PC-3 (cell line): ENCODE data around the gene CCDC178. TPM values are rescaled to one million over a fixed set of nuclear protein-coding genes. Genes with fewer than 3 reads are reported as not detected.
A peak's percentile ranks its signal among the peaks of the same experiment; 100 is the strongest.

ENCODE experiments used
- ATAC-seq: fragments of 200-7000 bp; cut with Tn5 transposase; 2 replicates; pipeline ENCODE4 v1.9.1; 2020; ENCODE audit warnings: mild to moderate bottlenecking, moderate library complexity
- BruUV-seq: library from RNA; stranded (reverse); fragments of 400-500 nt; replicated peaks from 2 replicates; lab custom pipeline; 2021; lab: Mats Ljungman, UMichigan
- CTCF ChIA-PET: fragments of 300-600 bp; sonication (Branson Sonifier 250); formaldehyde crosslinking; loops from one replicate; lab custom pipeline; 2022; ENCODE audit warnings: antibody characterized with exemption; lab: Charles Lee
- POLR2A ChIA-PET: fragments of 300-600 bp; sonication (Branson Sonifier 250); formaldehyde crosslinking; loops from one replicate; lab custom pipeline; 2022; ENCODE audit warnings: antibody characterized with exemption; ENCODE audit not compliant: unreplicated experiment; lab: Charles Lee
- DNase-seq: peaks from one replicate; pipeline ENCODE4 v3.0.0-alpha.2; 2015
- H2AFZ ChIP-seq: fragments of 300-600 bp; sonication (generic); 2 replicates; pipeline ENCODE4 v1.6.0; 2016; ENCODE audit warnings: antibody characterized with exemption, low read length
- H3F3A ChIP-seq: fragments of 300-600 bp; sonication (generic); one replicate; pipeline ENCODE4 v1.6.0; 2017; ENCODE audit warnings: antibody characterized with exemption, low read length, control low read depth, mild to moderate bottlenecking; ENCODE audit not compliant: unreplicated experiment
- H3K27ac ChIP-seq: fragments of 300-600 bp; sonication (generic); 2 replicates; pipeline ENCODE4 v1.5.1; 2016; ENCODE audit warnings: mild to moderate bottlenecking, low read length
- H3K27me3 ChIP-seq: fragments of 300-600 bp; sonication (generic); 2 replicates; pipeline ENCODE4 v1.6.1; 2016; ENCODE audit warnings: low read length, mixed read lengths
- H3K36me3 ChIP-seq: fragments of 300-600 bp; sonication (generic); 2 replicates; pipeline ENCODE4 v1.6.1; 2016; ENCODE audit warnings: low read depth, mixed run types, low read length, mixed read lengths
- H3K4me1 ChIP-seq: fragments of 300-600 bp; sonication (generic); 2 replicates; pipeline ENCODE4 v1.5.1; 2016; ENCODE audit warnings: low read length; ENCODE audit not compliant: insufficient read depth
- H3K4me2 ChIP-seq: fragments of 300-600 bp; sonication (generic); 2 replicates; pipeline ENCODE4 v1.6.0; 2016; ENCODE audit warnings: low read length
- H3K4me3 ChIP-seq: fragments of 300-600 bp; sonication (generic); 2 replicates; pipeline ENCODE4 v1.5.1; 2016; ENCODE audit warnings: mild to moderate bottlenecking, low read length, mixed read lengths
- H3K79me2 ChIP-seq: fragments of 300-600 bp; sonication (generic); 2 replicates; pipeline ENCODE4 v1.6.1; 2017; ENCODE audit warnings: low read length, mixed read lengths
- H3K9ac ChIP-seq: fragments of 300-600 bp; sonication (generic); 2 replicates; pipeline ENCODE4 v1.6.0; 2016; ENCODE audit warnings: mild to moderate bottlenecking, low read length
- H3K9me2 ChIP-seq: fragments of 300-600 bp; sonication (generic); replicated peaks from 2 replicates; pipeline ENCODE4 v1.6.1; 2016; ENCODE audit warnings: mixed run types, low read length, mixed read lengths
- H3K9me3 ChIP-seq: fragments of 300-600 bp; sonication (generic); 2 replicates; pipeline ENCODE4 v1.6.1; 2016; ENCODE audit warnings: low read length, mixed read lengths
- H4K20me1 ChIP-seq: fragments of 300-600 bp; sonication (generic); 2 replicates; pipeline ENCODE4 v1.6.1; 2016; ENCODE audit warnings: low read length, mixed read lengths
- CTCF ChIP-seq: fragments of 300-600 bp; sonication (generic); conservative IDR thresholded peaks from 2 replicates; pipeline ENCODE4 v1.5.1; 2017; ENCODE audit warnings: antibody characterized with exemption, low read depth, mild to moderate bottlenecking, low read length
- EZH2 ChIP-seq: fragments of 300-600 bp; sonication (generic); IDR thresholded peaks from one replicate; pipeline ENCODE4 v1.6.1; 2017; ENCODE audit warnings: antibody characterized with exemption, mild to moderate bottlenecking, low read length; ENCODE audit not compliant: unreplicated experiment
- EZH2phosphoT487 ChIP-seq: fragments of 300-600 bp; sonication (generic); IDR thresholded peaks from 2 replicates; pipeline ENCODE4 v1.6.1; 2018; ENCODE audit warnings: mild to moderate bottlenecking, antibody characterized with exemption, low read length, borderline replicate concordance
- intact Hi-C: fragments of 100-400 bp; cut with micrococcal nuclease; formaldehyde crosslinking; loops from 2 replicates; pipeline ENCODE4 v1.9.0; 2023
- total RNA-seq: library from RNA; depleted of rRNA; stranded (reverse); fragments of >200 nt; gene quantifications from 2 replicates; pipeline ENCODE4 v1.2.3, GENCODE V29; 2014

CCDC178 gene
- total RNA-seq, 1 experiment from 2014 or later: not detected

- Histone ChIP-seq H3K9me2 (no peaks in the 10 kb centered on the region), H2AFZ (no peak overlapping the region), H3K4me3 (no peak overlapping the region), H3K27me3 (no peaks in the 10 kb centered on the region), H3K4me2 (no peak overlapping the region), H3K79me2 (no peaks in the 10 kb centered on the region), H3K9ac (no peak overlapping the region), H3K36me3 (no peaks in the 10 kb centered on the region), H3K9me3 (no peaks in the 10 kb centered on the region), H4K20me1 (no peaks in the 10 kb centered on the region), H3F3A (no peaks in the 10 kb centered on the region), H3K27ac (no peak overlapping the region), H3K4me1 (no peaks in the 10 kb centered on the region)
- DNase-seq (peak; percentile 36), ATAC-seq (peak; percentile 70)
- ChIA-PET POLR2A (no interaction called here), CTCF (no interaction called here)
- intact Hi-C loops: loop anchor here (1.0 kb wide), 1 partner anchor 216 kb away; no protein-coding TSS in a partner anchor
- TF ChIP-seq CTCF: peak; percentile 51
- no peak for TF ChIP-seq EZH2
- BruUV-seq: no TSS peak
Measured at GRCh38 chr18:32930695-32931301, 509.7 kb downstream of the CCDC178 start.

- ATAC-seq: no peak
- H3K9me3 ChIP-seq: no peaks in the 10 kb centered on the region
- BruUV-seq: no TSS peak
- H3K9me2 ChIP-seq: no peaks in the 10 kb centered on the region
- ChIA-PET POLR2A (no interaction called here), CTCF (no interaction called here)
- H3K4me3 ChIP-seq: no peak overlapping the region
- H3K4me2 ChIP-seq: no peak overlapping the region
- intact Hi-C loops: loop anchor here (10.0 kb wide), 1 partner anchor 256 kb away; no protein-coding TSS in a partner anchor
- H3K27ac ChIP-seq: no peak overlapping the region
- H3K27me3 ChIP-seq: no peaks in the 10 kb centered on the region; the same call in 1 of the 2 replicates
- H3K36me3 ChIP-seq: no peaks in the 10 kb centered on the region
- no peak overlapping the region for H3K9ac ChIP-seq
- no peaks in the 10 kb centered on the region for H3K4me1 ChIP-seq
- TF ChIP-seq CTCF (no peak), EZH2phosphoT487 (no peak), EZH2 (no peak)
- no peaks in the 10 kb centered on the region for H3K79me2 ChIP-seq
- no peak for DNase-seq
- no peaks in the 10 kb centered on the region for H3F3A ChIP-seq
- H4K20me1 ChIP-seq: no peaks in the 10 kb centered on the region
- no peak overlapping the region for H2AFZ ChIP-seq
Measured at GRCh38 chr18:32929213-32929612, 511.3 kb downstream of the CCDC178 start.

- Histone ChIP-seq H3K9ac (no peak overlapping the region), H3K4me1 (peaks cover 12% of the 10 kb centered on the region; the same call in 1 of the 2 replicates), H3F3A (no peaks in the 10 kb centered on the region), H3K9me2 (no peaks in the 10 kb centered on the region), H2AFZ (no peak overlapping the region), H3K4me2 (no peak overlapping the region), H3K27ac (no peak overlapping the region), H3K79me2 (no peaks in the 10 kb centered on the region), H3K4me3 (no peak overlapping the region), H3K27me3 (no peaks in the 10 kb centered on the region; the same call in 1 of the 2 replicates), H3K9me3 (no peaks in the 10 kb centered on the region), H4K20me1 (no peaks in the 10 kb centered on the region), H3K36me3 (no peaks in the 10 kb centered on the region)
- ChIA-PET CTCF (no interaction called here), POLR2A (no interaction called here)
- BruUV-seq: no TSS peak
- DNase-seq (no peak), ATAC-seq (no peak)
- TF ChIP-seq EZH2phosphoT487 (no peak), EZH2 (no peak), CTCF (no peak)
- intact Hi-C loops: loop anchor here (10.0 kb wide), 1 partner anchor 262 kb away; no protein-coding TSS in a partner anchor
Measured at GRCh38 chr18:32922951-32923430, 517.5 kb downstream of the CCDC178 start.
